HG02678 (cell line): ENCODE data around the gene SSMEM1.
"Not testable (repeated sequence)": the region's sequence is repeated elsewhere in the genome, so short reads cannot be mapped to it uniquely, and the experiment has no call there.

Source experiments
- ATAC-seq: cut with Tn5 transposase; IDR thresholded peaks from one replicate; pipeline ENCODE4 v1.9.1; 2021; ENCODE audit warnings: mild to moderate bottlenecking, moderate library complexity; ENCODE audit not compliant: unreplicated experiment

The SSMEM1 gene

GRCh38 chr7:130210181-130210935 is 2.7 kb downstream of the SSMEM1 start:
- ATAC-seq = no peak

- no peak for ATAC-seq
Measured at GRCh38 chr7:130213828-130214227, 6.2 kb downstream of the SSMEM1 start.

DNA sequence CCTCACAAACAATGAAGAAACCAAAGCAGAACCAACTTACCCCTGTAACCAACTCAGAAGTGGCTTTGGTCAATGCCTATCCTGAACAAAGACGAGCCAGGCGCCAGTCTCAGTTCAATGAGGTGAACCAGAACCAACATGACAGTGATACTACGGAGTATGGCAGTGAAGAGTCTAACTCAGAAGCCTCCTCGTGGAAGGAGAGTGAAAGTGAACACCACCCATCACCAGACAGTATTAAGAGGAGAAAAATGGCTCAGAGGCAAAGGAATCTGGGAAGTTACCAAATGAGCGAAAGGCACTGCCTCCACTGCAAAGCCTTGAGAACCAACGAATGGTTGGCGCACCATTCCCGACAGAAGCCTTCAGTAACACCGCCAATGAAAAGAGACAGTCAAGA is 8.4 kb downstream of the SSMEM1 start:
- no peak for ATAC-seq

GRCh38 chr7:130216750-130217149 is 9.1 kb downstream of the SSMEM1 start:
- no peak for ATAC-seq

- ATAC-seq = no peak
Measured at GRCh38 chr7:130218806-130219620, 11.4 kb downstream of the SSMEM1 start.

DNA sequence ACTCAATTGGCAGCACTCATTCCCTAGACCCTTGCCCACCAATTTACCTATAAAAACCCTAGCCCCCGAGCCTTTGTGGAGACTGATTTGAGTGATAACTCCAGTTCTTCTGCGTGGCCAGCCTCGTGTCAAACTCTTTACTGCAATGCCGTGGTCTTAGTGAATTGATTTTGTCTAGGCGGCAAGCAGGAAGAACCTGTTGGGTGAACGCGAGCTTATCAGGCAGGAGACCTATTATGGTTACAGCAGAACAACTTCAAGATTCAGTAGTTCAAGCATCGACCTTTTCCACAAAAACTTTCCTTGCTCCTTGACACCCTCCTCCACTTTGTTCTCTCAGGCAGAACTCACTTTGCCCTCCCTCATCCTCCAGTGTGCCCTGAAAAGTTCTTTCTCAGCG is 12.2 kb downstream of the SSMEM1 start:
- ATAC-seq = no peak

DNA sequence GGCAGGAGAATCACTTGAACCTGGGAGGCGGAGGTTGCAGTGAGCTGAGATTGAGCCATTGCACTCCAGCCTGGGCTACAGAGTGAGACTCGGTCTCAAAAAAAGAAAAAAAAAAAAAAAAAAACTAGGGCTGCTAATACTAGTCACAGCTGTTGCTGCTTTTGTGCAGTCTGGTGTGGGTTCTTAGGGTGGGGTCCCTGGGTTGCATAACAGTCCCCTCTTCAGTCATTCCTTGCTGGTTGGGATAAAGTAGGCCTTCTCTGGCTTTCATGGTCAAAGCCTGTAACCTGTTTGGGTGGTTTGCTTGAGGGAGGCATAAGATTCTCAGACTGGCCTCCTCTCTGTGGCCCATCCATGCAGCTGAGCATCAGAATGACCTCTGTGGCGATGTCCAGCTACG is 14.1 kb downstream of the SSMEM1 start:
- no peak for ATAC-seq

DNA sequence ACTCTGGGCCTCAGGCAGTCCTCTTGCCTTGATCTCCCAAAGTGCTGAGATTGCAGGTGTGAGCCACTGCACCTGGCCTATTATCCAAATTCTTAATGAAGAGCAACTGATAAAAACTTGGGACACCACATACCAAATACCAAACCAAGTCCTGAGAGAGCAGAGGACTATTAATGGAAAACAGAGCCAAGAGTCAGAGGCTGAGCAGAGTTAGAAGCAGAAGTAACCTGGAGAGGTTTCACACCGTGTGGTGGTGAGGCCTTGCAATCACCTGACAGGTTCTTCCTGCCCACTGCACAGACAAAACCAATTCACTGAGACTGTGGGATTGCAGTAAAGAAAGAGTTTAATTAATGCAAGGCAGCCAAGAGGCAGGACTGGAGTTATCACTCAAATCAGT is 16.0 kb downstream of the SSMEM1 start:
- ATAC-seq = no peak

DNA sequence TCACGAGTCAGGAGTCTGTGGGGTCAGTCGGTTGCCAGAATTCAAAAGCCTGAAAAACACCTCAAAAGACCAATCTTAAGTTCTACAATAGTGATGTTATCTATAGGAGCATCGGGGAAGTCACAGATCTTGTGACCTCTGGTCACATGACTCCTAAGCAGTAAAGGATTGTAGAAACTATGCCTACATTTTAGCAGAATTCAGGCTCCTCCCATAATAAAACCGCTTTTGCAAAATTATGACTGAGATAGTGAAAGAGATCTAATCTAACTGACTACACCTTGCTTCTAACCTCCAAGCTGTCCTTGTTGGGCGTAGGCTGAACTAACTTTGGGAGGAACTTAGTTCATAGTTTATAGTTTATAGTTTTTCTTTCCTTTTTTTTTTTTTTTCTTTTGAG is 16.6 kb downstream of the SSMEM1 start:
- no peak for ATAC-seq

DNA sequence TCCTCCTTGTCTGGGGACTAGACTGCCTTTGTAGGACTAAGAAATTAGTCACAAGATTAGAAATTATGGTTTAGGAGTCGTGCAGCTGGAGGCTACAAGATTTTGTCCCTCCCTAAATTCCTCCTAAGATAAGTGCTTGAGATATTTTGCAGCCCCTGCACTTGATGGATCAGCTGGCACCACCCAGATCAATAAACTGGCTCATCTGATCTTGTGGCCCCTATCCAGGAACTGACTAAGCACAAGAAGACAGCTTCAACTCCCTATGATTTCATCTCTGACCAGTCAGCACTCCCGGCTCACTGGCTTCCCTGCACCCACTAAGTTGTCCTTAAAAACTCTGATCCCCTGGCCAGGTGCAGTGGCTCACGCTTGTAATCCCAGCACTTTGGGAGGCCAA is 17.3 kb downstream of the SSMEM1 start:
- ATAC-seq = not testable (repeated sequence)

DNA sequence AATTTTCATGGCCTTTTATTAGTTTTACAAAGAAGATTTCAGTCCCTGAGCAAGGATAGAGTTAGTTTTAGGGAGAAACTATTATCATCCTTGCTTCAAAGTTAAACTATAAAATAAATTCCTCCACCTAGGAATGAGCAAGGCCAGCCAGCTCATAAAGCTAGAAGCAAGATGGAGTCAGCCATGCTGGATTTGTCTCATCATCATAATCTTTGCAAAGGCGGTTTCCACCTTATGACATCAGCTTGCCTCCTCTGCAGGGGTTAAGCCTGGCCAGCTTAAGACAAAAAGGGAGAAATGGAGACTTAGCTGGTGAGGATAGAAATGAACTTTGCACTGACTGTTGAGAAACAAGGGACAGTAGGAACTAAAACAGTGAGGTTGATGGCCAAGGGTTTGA is 18.7 kb downstream of the SSMEM1 start:
- ATAC-seq = no peak

GRCh38 chr7:130227883-130228575 is 20.4 kb downstream of the SSMEM1 start:
- no peak for ATAC-seq

DNA sequence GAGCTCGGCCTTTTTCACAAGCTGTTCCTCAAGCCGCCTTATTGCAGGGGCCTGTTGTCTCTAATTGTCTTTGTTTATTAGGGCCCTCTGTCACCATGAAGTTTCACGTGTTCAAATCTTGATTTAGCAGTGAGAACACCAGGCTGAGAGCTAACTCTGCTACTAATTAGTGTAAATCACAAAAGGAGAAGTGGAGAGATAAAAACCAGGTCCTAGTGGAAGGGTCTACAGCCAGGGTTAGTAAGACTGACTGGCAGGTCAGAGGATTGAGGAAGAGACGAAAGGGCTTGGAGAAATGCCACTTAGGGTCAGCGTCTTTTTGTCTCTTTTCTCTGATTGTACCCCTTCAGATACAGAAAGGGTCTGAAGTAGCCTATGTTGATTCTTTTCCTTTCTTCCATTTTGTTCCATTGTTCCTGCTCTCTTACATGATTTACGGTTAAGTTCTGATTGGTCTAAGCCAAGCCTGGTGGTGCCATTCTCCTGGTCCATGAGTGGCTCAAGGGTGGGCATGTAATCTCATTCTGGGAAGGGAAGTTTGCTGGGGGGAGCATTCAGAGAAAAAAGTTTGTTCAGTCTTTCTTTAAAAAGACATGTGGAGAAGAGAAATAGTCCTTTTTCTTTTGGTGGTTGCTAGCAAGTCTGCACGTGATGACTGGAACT is 21.3 kb downstream of the SSMEM1 start:
- ATAC-seq = no peak

DNA sequence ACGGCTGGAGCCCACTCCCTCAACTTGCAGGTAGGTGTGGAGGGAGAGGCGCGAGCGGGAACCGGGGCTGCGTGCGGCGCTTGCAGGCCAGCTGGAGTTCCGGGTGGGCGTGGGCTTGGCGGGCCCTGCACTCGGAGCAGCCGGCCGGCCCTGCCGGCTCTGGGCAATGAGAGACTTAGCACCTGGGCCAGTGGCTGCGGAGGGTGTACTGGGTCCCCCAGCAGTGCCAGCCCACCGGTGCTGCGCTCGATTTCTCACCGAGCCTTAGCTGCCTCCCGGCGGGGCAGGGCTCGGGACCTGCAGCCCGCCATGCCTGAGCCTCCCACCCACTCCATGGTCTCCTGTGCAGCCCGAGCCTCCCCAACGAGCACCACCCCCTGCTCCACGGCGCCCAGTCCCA is 22.3 kb downstream of the SSMEM1 start:
- ATAC-seq = not testable (repeated sequence)

- ATAC-seq = no peak
Measured at GRCh38 chr7:130231792-130232191, 24.1 kb downstream of the SSMEM1 start.

GRCh38 chr7:130232209-130232608 is 24.5 kb downstream of the SSMEM1 start:
- ATAC-seq = no peak

- ATAC-seq = no peak
Measured at GRCh38 chr7:130234078-130234477, 26.4 kb downstream of the SSMEM1 start.

DNA sequence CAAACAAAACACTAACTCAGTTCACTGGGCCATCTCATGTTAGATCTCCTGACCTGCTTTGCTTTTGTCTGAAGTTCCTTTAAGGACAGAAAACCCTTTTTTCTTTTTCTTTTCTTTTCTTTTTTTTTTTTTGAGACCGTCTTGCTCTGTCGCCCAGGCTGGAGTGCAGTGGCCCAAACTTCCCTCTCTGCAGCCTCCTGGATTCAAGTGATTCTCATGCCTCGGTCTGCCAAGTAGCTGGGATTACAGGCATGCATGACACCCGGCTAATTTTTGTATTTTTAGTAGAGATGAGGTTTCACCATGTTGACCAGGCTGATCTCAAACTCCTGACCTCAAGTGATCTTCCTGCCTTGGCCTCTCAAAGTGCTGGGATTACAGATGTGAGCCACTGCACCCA is 28.7 kb downstream of the SSMEM1 start:
- ATAC-seq = not testable (repeated sequence)

DNA sequence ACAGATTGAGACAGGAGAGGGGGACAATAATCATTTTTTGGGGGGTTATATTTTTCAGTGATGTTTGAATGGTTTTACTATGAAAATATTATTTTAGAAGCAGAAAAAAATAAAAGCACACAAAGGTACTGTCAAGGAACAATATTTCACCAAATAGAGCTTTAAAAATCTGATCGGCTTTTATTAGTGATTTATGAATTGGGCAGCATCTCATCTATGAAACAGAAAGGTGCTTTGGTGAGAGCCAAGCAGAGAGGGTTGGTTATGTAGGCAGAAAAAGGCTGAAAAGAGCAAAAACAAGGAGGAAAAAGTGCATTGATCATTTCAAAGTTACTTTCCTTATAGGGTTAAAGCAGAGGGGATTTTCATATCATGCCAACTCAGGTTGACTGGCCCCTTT is 32.6 kb downstream of the SSMEM1 start:
- no peak for ATAC-seq

DNA sequence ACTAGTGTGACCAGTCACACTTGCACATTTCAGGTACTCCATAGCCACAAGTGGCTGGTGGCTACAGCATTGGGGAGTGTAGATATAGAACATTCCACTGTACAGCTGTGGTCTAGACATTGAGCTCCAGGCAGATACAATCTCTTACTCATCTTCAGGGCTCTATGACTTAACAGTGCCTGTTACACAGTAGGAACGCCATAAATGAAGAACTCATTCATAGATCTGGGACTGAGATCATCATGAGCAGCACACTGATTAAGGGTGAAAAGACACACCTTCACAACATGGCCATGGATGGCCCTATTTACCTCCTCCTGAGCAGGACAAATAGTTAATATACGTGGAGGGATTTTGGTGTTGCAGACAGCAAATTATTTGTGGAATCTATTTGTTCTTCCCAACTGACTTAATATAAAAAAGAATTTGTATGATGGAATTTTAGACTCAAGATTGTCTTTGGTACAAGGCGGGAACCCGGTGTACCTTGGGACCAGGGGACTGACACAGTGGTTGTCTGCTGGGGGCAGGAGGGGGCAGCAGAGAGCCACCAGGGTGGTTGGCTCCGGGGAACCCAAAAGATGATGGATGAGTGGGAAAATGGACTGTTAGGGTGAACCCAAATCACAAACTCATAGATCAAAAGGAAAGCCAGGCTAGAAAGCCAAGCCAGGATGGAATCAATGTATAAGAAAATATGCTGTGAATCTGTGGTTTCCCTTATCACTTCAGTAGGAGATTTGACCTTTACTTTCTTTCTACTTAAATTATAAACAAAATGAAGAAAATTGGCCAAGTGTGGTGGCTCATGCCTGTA is 34.7 kb downstream of the SSMEM1 start:
- no peak for ATAC-seq
